HG03066 (cell line): Measurements from ENCODE around the gene ARHGDIB.

Experiments used
- ATAC-seq: cut with Tn5 transposase; IDR thresholded peaks from one replicate; pipeline ENCODE4 v1.9.1; 2021; ENCODE audit warnings: low read depth; ENCODE audit not compliant: unreplicated experiment

Gene ARHGDIB

GRCh38 chr12:14957551-14958168 is 3.7 kb downstream of the ARHGDIB start:
- ATAC-seq, result no peak

- no peak for ATAC-seq
These were observed 4.5 kb downstream of the ARHGDIB start for GRCh38 chr12:14956905-14957304.

GRCh38 chr12:14956024-14956891 is 5.1 kb downstream of the ARHGDIB start:
- peak; percentile 38 for ATAC-seq

- ATAC-seq, result no peak
These were observed 7.1 kb downstream of the ARHGDIB start for GRCh38 chr12:14954269-14954668.

- ATAC-seq, result no peak
These were observed 7.6 kb downstream of the ARHGDIB start for GRCh38 chr12:14953752-14954151.

GRCh38 chr12:14952299-14952921 is 9.0 kb downstream of the ARHGDIB start:
- ATAC-seq, result peak; percentile 49

GRCh38 chr12:14951851-14952250 is 9.6 kb downstream of the ARHGDIB start:
- no peak for ATAC-seq

- no peak for ATAC-seq
These were observed 10.2 kb downstream of the ARHGDIB start for GRCh38 chr12:14950982-14951746.

GRCh38 chr12:14950421-14950820 is 11.0 kb downstream of the ARHGDIB start:
- ATAC-seq, result no peak

GRCh38 chr12:14949631-14950030 is 11.8 kb downstream of the ARHGDIB start:
- ATAC-seq, result no peak

GRCh38 chr12:14948672-14949071 is 12.7 kb downstream of the ARHGDIB start:
- peak; percentile 95 for ATAC-seq

GRCh38 chr12:14946861-14947260 is 14.5 kb downstream of the ARHGDIB start:
- no peak for ATAC-seq

- no peak for ATAC-seq
These were observed 15.2 kb downstream of the ARHGDIB start for GRCh38 chr12:14946162-14946561.

GRCh38 chr12:14942196-14942931 is 19.0 kb downstream of the ARHGDIB start:
- ATAC-seq, result no peak

- no peak for ATAC-seq
These were observed 20.0 kb downstream of the ARHGDIB start for GRCh38 chr12:14941369-14941768.

- ATAC-seq, result no peak
These were observed 23.1 kb downstream of the ARHGDIB start, which contains the start of gene ERP27 for GRCh38 chr12:14938301-14938700. Gene ERP27, minus strand, starts transcription at chr12:14938537. Its CDS starts 29 bp downstream, at chr12:14938508.

GRCh38 chr12:14937689-14938088 is 23.7 kb downstream of the ARHGDIB start:
- no peak for ATAC-seq

- ATAC-seq, result no peak
These were observed 24.4 kb downstream of the ARHGDIB start for GRCh38 chr12:14937014-14937413.

- ATAC-seq, result no peak
These were observed 25.1 kb downstream of the ARHGDIB start for GRCh38 chr12:14936224-14936861.

- ATAC-seq, result no peak
These were observed 26.4 kb downstream of the ARHGDIB start for GRCh38 chr12:14935031-14935430.
